Measurements from ENCODE around the gene TMA7B. TPM values are rescaled to one million over a fixed set of nuclear protein-coding genes. Genes with fewer than 3 reads are reported as not detected.

The TMA7B gene
- total RNA-seq, 1 experiment from 2014 or later, result not detected

GRCh38 chr22:39932918-39933649 lies 27.1 kb upstream of the TMA7B start:
- Mint-ChIP-seq H3K27ac (ENCODE audit: low read depth, unreplicated experiment) (no peak overlapping the region), H3K27me3 (ENCODE audit: insufficient read depth, unreplicated experiment) (peaks cover 20% of the 10 kb centered on the region), H3K36me3 (ENCODE audit: insufficient read depth, unreplicated experiment) (no peaks in the 10 kb centered on the region), H3K4me3 (ENCODE audit: unreplicated experiment) (no peak overlapping the region), H3K9me3 (ENCODE audit: unreplicated experiment) (no peaks in the 10 kb centered on the region), H3K4me1 (ENCODE audit: insufficient read depth, unreplicated experiment) (no peaks in the 10 kb centered on the region)
- BruUV-seq (replicated peaks), result no TSS peak
- POLR2A ChIA-PET, result interaction anchor here (0.6 to 1.6 kb wide), 2 partner anchors 17 to 74 kb away, joined by 3 to 4 read pairs; no protein-coding TSS in a partner anchor
- peak; percentile 76 for TF ChIP-seq CTCF (IDR thresholded peaks at IDR 0.05; ENCODE audit: unreplicated experiment)
- intact Hi-C loops (cut with micrococcal nuclease), result loop anchor here (2.0 to 10.0 kb wide), 3 partner anchors 90 to 412 kb away; partner anchors contain the start of gene ADSL
- peak; percentile 66 for DNase-seq (ENCODE audit: unreplicated experiment)
- CTCF ChIA-PET, result interaction anchor here (0.6 to 1.4 kb wide), 8 partner anchors 16 to 589 kb away, joined by 3 to 5 read pairs (median 3); no protein-coding TSS in a partner anchor

GRCh38 chr22:39933741-39934140 lies 26.5 kb upstream of the TMA7B start:
- H3K4me1 Mint-ChIP-seq (ENCODE audit: insufficient read depth, unreplicated experiment), result no peaks in the 10 kb centered on the region
- H3K4me3 Mint-ChIP-seq (ENCODE audit: unreplicated experiment), result no peak overlapping the region
- H3K27me3 Mint-ChIP-seq (ENCODE audit: insufficient read depth, unreplicated experiment), result peaks cover 20% of the 10 kb centered on the region
- no peak for DNase-seq (ENCODE audit: unreplicated experiment)
- no peaks in the 10 kb centered on the region for H3K36me3 Mint-ChIP-seq (ENCODE audit: insufficient read depth, unreplicated experiment)
- H3K9me3 Mint-ChIP-seq (ENCODE audit: unreplicated experiment), result no peaks in the 10 kb centered on the region
- BruUV-seq (replicated peaks), result no TSS peak
- TF ChIP-seq CTCF (IDR thresholded peaks at IDR 0.05; ENCODE audit: unreplicated experiment), result no peak
- intact Hi-C loops (cut with micrococcal nuclease), result loop anchor here (2.0 to 10.0 kb wide), 3 partner anchors 89 to 411 kb away; partner anchors contain the start of gene ADSL
- H3K27ac Mint-ChIP-seq (ENCODE audit: low read depth, unreplicated experiment), result no peak overlapping the region
- POLR2A ChIA-PET, result no interaction called here
- CTCF ChIA-PET, result interaction anchor here (0.6 to 1.3 kb wide), 6 partner anchors 9 to 590 kb away, joined by 3 to 5 read pairs (median 4); no protein-coding TSS in a partner anchor

- POLR2A ChIA-PET, result interaction anchor here (0.7 kb wide), 1 partner anchor 37 kb away, joined by 4 read pairs; no protein-coding TSS in a partner anchor
These were observed 25.1 kb upstream of the TMA7B start for GRCh38 chr22:39935116-39935515.

More at GRCh38 chr22:39935116-39935515, 25.1 kb upstream of the TMA7B start:
- H3K27me3 Mint-ChIP-seq (ENCODE audit: insufficient read depth, unreplicated experiment), result peaks cover 20% of the 10 kb centered on the region
- no peak overlapping the region for H3K27ac Mint-ChIP-seq (ENCODE audit: low read depth, unreplicated experiment)
- no peak overlapping the region for H3K4me3 Mint-ChIP-seq (ENCODE audit: unreplicated experiment)
- no peak for TF ChIP-seq CTCF (IDR thresholded peaks at IDR 0.05; ENCODE audit: unreplicated experiment)
- no peaks in the 10 kb centered on the region for H3K36me3 Mint-ChIP-seq (ENCODE audit: insufficient read depth, unreplicated experiment)
- no peaks in the 10 kb centered on the region for H3K4me1 Mint-ChIP-seq (ENCODE audit: insufficient read depth, unreplicated experiment)
- H3K9me3 Mint-ChIP-seq (ENCODE audit: unreplicated experiment), result no peaks in the 10 kb centered on the region
- BruUV-seq (replicated peaks), result no TSS peak
- intact Hi-C loops (cut with micrococcal nuclease), result loop anchor here (10.0 kb wide), 2 partner anchors 310 to 410 kb away; partner anchors contain the start of gene ADSL
- CTCF ChIA-PET, result no interaction called here
- DNase-seq (ENCODE audit: unreplicated experiment), result no peak

All from MCF 10A (cell line).